HEK293T (cell line): ENCODE results near the gene STARD5.

Source experiments
- ELF4 ChIP-seq: fragments of 450-650 bp; IDR thresholded peaks from 2 replicates; pipeline ENCODE4 v1.6.1; 2017; ENCODE audit warnings: antibody characterized with exemption
- SUZ12 ChIP-seq: fragments of 450-650 bp; IDR thresholded peaks from 2 replicates; pipeline ENCODE4 v1.6.1; 2016; ENCODE audit warnings: mild to moderate bottlenecking

DNA sequence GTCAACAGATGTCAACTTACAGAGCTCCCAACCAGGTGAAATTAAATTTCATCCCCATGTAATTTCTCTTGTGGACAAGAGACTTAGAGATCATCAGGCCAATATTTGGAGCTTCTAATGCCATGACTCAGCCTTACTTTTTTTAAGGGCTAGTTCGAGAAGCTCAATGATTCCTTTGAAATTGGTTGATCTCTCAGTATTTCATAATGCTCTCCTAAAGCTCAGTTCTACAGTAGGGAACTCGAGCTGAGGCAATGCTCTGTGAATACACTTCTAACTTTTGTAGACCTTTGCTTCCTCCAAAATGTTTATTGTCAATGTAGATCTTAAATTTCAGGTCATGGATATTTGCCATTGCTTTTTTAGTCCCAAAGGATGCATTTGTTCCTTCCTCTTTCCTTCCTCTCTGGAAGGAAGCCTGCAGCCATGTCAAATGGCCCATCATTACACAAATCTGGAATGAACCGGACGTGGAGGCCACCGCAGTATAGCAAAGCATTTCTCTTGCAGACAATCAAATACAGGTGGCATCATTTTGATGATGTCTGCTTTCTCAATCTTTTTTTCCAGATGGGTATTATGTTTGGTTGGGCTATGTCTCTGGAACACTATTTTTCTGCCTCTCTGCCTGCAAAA, 28.3 kb downstream of the STARD5 start:
- TF ChIP-seq SUZ12 = no peak
- TF ChIP-seq ELF4 = no peak
